HG03571 (cell line): ENCODE measurements around the gene ETDC.

Experiments
- ATAC-seq: cut with Tn5 transposase; IDR thresholded peaks from one replicate; pipeline ENCODE4 v1.9.1; 2021; ENCODE audit not compliant: unreplicated experiment

ETDC gene

DNA sequence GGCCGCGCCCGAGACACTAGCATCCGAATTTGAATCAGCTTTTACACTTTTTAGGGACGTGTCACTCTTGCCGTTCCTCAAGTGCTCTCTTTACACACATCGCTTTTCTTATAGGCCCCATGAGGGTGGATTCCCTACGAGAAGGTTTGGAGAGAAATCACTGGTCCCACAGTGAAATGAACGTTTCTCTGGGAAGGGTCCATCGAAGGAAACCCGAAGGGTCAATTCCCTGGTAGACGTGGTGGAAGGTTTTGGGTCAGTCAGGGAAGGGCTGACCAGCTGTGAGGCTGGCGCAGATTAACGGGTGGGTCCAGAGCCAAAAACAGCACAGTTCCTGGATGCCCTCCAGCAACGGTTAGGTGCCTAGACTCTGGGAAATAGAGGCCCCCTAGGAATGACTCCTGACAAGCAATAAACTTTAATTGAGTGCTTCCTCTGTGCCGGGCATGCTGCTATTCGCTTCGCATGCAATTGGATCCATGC lies 35.9 kb downstream of the ETDC start:
- no peak for ATAC-seq

GRCh38 chrX:135346975-135347374 lies 37.7 kb downstream of the ETDC start:
- no peak for ATAC-seq

GRCh38 chrX:135347381-135348016 lies 38.2 kb downstream of the ETDC start:
- ATAC-seq, result no peak

DNA sequence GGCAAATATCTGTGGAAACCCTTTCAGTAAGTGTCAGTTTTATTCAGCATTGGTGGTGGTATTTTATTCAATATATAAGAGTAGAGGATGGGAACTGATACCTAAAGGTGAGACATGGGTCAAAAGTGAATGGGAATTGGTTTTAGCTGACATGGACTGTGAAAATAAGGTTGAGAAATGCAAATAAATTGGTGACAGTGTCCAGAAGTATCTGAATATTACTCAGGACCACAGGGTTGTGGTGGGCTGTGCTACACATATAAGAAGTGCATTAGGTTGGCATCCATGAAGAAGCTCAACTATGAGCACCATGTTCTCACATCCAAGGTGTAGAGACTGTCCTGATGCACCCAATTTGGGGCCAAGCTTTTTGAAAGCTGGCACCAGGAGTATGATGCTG lies 45.0 kb downstream of the ETDC start:
- no peak for ATAC-seq
